OCI-LY7 (cell line): ENCODE measurements around the gene GPATCH3. TPM values are rescaled to one million over a fixed set of nuclear protein-coding genes. Genes with fewer than 3 reads are reported as not detected.

Experiments
- BruUV-seq: library from RNA; stranded (reverse); fragments of 400-500 nt; replicated peaks from 2 replicates; lab custom pipeline; 2021; lab: Mats Ljungman, UMichigan
- CTCF ChIA-PET: fragments of 300-600 bp; sonication (Branson Sonifier 250); formaldehyde crosslinking; loops from one replicate; lab custom pipeline; 2022; ENCODE audit warnings: antibody characterized with exemption; ENCODE audit not compliant: unreplicated experiment; lab: Charles Lee
- POLR2A ChIA-PET: fragments of 300-600 bp; sonication (Branson Sonifier 250); formaldehyde crosslinking; loops from one replicate; lab custom pipeline; 2022; ENCODE audit warnings: antibody characterized with exemption; lab: Charles Lee
- DNase-seq: peaks from one replicate; pipeline ENCODE4 v3.0.0-alpha.2; 2015; ENCODE audit warnings: low spot score
- H2AFZ ChIP-seq: fragments of 200-600 bp; sonication (generic), shearing (Covaris generic); 2 replicates; pipeline ENCODE4 v1.6.1; 2014; ENCODE audit warnings: mild to moderate bottlenecking, antibody characterized with exemption, low read length, moderate library complexity
- H3K27ac ChIP-seq: fragments of 200-600 bp; sonication (generic); 2 replicates; pipeline ENCODE4 v1.5.1; 2014; ENCODE audit warnings: mixed run types, low read depth, mild to moderate bottlenecking, moderate library complexity, low read length, inconsistent platforms; ENCODE audit not compliant: poor library complexity, severe bottlenecking
- H3K36me3 ChIP-seq: fragments of 200-600 bp; sonication (generic); 2 replicates; pipeline ENCODE4 v1.6.1; 2014; ENCODE audit warnings: mild to moderate bottlenecking, antibody characterized with exemption, low read length, moderate library complexity, mixed read lengths; ENCODE audit not compliant: insufficient read depth
- H3K4me1 ChIP-seq: fragments of 200-600 bp; sonication (generic); 2 replicates; pipeline ENCODE4 v1.5.1; 2014; ENCODE audit warnings: mild to moderate bottlenecking, low read length; ENCODE audit not compliant: insufficient read depth, poor library complexity, severe bottlenecking
- H3K4me2 ChIP-seq: fragments of 200-600 bp; sonication (generic); 2 replicates; pipeline ENCODE4 v1.6.1; 2014; ENCODE audit warnings: mild to moderate bottlenecking, low read length
- H3K4me3 ChIP-seq: fragments of 200-600 bp; sonication (generic); 2 replicates; pipeline ENCODE4 v1.5.1; 2014; ENCODE audit warnings: mild to moderate bottlenecking, low read depth, low read length; ENCODE audit not compliant: poor library complexity, severe bottlenecking
- H3K79me2 ChIP-seq: fragments of 200-600 bp; sonication (generic); 2 replicates; pipeline ENCODE4 v1.6.1; 2016; ENCODE audit warnings: low read depth, mild to moderate bottlenecking, low read length, moderate library complexity, mixed read lengths; ENCODE audit not compliant: insufficient read depth
- H3K9me2 ChIP-seq: fragments of 200-600 bp; sonication (generic); 2 replicates; pipeline ENCODE4 v1.6.1; 2016; ENCODE audit warnings: mild to moderate bottlenecking, low read length, mixed read lengths; ENCODE audit not compliant: insufficient read depth
- H3K9me3 ChIP-seq: fragments of 200-600 bp; sonication (generic); 2 replicates; pipeline ENCODE4 v1.6.1; 2014; ENCODE audit warnings: mild to moderate bottlenecking, mixed run types, low read length, mixed read lengths
- H4K20me1 ChIP-seq: fragments of 200-600 bp; sonication (generic); 2 replicates; pipeline ENCODE4 v1.6.1; 2014; ENCODE audit warnings: mild to moderate bottlenecking, antibody characterized with exemption, low read length, moderate library complexity, mixed read lengths; ENCODE audit not compliant: insufficient read depth
- EZH2phosphoT487 ChIP-seq: fragments of 200-600 bp; sonication (generic); IDR thresholded peaks from 2 replicates; pipeline ENCODE4 v1.6.1; 2018; ENCODE audit warnings: low read depth, borderline replicate concordance, mild to moderate bottlenecking, mixed run types, antibody characterized with exemption, low read length, moderate library complexity, mixed read lengths
- intact Hi-C: fragments of 100-400 bp; cut with micrococcal nuclease; formaldehyde crosslinking; loops from one replicate; pipeline ENCODE4 v1.10.0; 2022; ENCODE audit not compliant: unreplicated experiment
- total RNA-seq, 2 experiments: library from RNA; depleted of rRNA in 1 of 2; stranded (reverse); fragments of >200 nt in 1 of 2; shearing (Covaris generic) in 1 of 2; gene quantifications; 2 replicates each; pipeline ENCODE4 v1.2.3, GENCODE V29; 2014 to 2022
- TF ChIP-seq, protein P1 (sequence below): fragments of 200-600 bp; sonication (generic); conservative IDR thresholded peaks from 2 replicates; pipeline ENCODE4 v1.5.1; 2014; ENCODE audit warnings: mild to moderate bottlenecking, antibody characterized with exemption, low read length, moderate library complexity, mixed read lengths

Gene GPATCH3
- total RNA-seq, 2 experiments from 2014 or later = 9.2 to 15.2 TPM

DNA sequence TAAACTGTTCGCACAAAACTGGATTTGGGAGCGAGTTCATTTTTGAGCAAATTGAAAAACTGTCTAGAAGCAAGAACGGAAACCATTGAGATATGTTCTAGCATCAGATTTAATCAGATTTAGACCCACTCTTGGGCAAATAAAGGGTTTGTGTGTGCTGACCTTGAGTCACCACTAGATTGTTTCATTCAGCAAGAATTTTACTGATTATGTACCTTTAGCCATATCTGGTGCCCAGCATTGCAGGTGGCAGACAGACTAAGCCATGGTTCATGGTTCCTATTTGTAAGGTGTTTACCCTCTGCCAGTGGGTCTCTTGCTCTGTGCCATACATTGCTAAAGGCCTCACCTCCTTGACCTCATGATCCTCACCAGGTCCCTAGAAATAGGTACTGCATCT lies 22.6 kb upstream of the GPATCH3 start:
- no peak for TF ChIP-seq EZH2phosphoT487
- TF ChIP-seq, protein P1, sequence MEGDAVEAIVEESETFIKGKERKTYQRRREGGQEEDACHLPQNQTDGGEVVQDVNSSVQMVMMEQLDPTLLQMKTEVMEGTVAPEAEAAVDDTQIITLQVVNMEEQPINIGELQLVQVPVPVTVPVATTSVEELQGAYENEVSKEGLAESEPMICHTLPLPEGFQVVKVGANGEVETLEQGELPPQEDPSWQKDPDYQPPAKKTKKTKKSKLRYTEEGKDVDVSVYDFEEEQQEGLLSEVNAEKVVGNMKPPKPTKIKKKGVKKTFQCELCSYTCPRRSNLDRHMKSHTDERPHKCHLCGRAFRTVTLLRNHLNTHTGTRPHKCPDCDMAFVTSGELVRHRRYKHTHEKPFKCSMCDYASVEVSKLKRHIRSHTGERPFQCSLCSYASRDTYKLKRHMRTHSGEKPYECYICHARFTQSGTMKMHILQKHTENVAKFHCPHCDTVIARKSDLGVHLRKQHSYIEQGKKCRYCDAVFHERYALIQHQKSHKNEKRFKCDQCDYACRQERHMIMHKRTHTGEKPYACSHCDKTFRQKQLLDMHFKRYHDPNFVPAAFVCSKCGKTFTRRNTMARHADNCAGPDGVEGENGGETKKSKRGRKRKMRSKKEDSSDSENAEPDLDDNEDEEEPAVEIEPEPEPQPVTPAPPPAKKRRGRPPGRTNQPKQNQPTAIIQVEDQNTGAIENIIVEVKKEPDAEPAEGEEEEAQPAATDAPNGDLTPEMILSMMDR = no peak
- ChIA-PET CTCF (no interaction called here), POLR2A (no interaction called here)
- no TSS peak for BruUV-seq
- H3K4me1 ChIP-seq = peaks cover 16% of the 10 kb centered on the region
- H4K20me1 ChIP-seq = peaks cover 10% of the 10 kb centered on the region; the same call in 1 of the 2 replicates
- no peak overlapping the region for H2AFZ ChIP-seq
- H3K79me2 ChIP-seq = peaks cover 48% of the 10 kb centered on the region
- H3K9me2 ChIP-seq = no peaks in the 10 kb centered on the region
- peak overlapping the region; percentile 96 for H3K4me2 ChIP-seq
- no peaks in the 10 kb centered on the region for H3K9me3 ChIP-seq
- H3K27ac ChIP-seq = no peak overlapping the region
- no peak for DNase-seq
- peaks cover 52% of the 10 kb centered on the region for H3K36me3 ChIP-seq
- H3K4me3 ChIP-seq = peak overlapping the region; percentile 84
- intact Hi-C loops = no loop called here

DNA sequence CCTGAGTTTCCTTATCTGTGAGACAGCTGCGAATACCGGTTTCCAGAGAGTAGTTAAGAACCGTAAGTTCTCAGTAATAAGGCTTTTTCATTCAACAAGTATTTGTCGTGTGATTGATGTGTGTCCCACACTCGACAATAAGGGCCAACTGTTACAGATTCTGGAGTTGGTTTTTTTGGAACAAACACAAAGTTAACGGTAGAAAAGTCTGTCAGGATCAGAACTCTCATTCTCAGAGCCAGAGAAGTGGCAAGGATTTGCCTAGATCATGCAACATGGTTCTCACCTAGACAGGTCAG lies 22.1 kb upstream of the GPATCH3 start:
- H3K79me2 ChIP-seq = peaks cover 43% of the 10 kb centered on the region
- DNase-seq = no peak
- peak overlapping the region; percentile 96 for H3K4me2 ChIP-seq
- no peaks in the 10 kb centered on the region for H3K9me3 ChIP-seq
- H4K20me1 ChIP-seq = peaks cover 10% of the 10 kb centered on the region; the same call in 1 of the 2 replicates
- no peaks in the 10 kb centered on the region for H3K9me2 ChIP-seq
- H3K4me3 ChIP-seq = peak overlapping the region; percentile 84
- no peak overlapping the region for H2AFZ ChIP-seq
- BruUV-seq = TSS peak; percentile 77
- ChIA-PET CTCF (no interaction called here), POLR2A (no interaction called here)
- TF ChIP-seq EZH2phosphoT487 = no peak
- TF ChIP-seq, protein P1 = no peak
- H3K36me3 ChIP-seq = peaks cover 47% of the 10 kb centered on the region
- peaks cover 16% of the 10 kb centered on the region for H3K4me1 ChIP-seq
- H3K27ac ChIP-seq = peak overlapping the region; percentile 33
- intact Hi-C loops = no loop called here

- no peaks in the 10 kb centered on the region for H3K9me3 ChIP-seq
- DNase-seq = peak; percentile 97
- BruUV-seq = no TSS peak
- H3K4me2 ChIP-seq = peak within 1 kb of the TSS; percentile 96
- H2AFZ ChIP-seq = peak within 1 kb of the TSS; percentile 84
- intact Hi-C loops = loop anchor here (1.0 kb wide), 1 partner anchor 31 kb away; the partner anchor contains the start of gene GPN2
- POLR2A ChIA-PET = interaction anchor here (0.9 to 1.9 kb wide), 3 partner anchors 8 to 22 kb away, joined by 3 to 9 read pairs (median 4); partner anchors contain the start of gene GPATCH3
- H3K4me3 ChIP-seq = peak within 1 kb of the TSS; percentile 84
- CTCF ChIA-PET = no interaction called here
- H3K9me2 ChIP-seq = no peaks in the 10 kb centered on the region
- H3K79me2 ChIP-seq = peaks cover 39% of the 10 kb centered on the region
- TF ChIP-seq EZH2phosphoT487 = no peak
- TF ChIP-seq, protein P1 = no peak
- peaks cover 16% of the 10 kb centered on the region for H3K4me1 ChIP-seq
- H3K36me3 ChIP-seq = peaks cover 41% of the 10 kb centered on the region
- peaks cover 10% of the 10 kb centered on the region; the same call in 1 of the 2 replicates for H4K20me1 ChIP-seq
- peak within 1 kb of the TSS; percentile 33 for H3K27ac ChIP-seq
Observed at GRCh38 chr1:26921540-26922430, 21.5 kb upstream of the GPATCH3 start, which contains the start of gene NUDC. Gene NUDC, plus strand, starts transcription at chr1:26921743. Its CDS starts 106 bp downstream, at chr1:26921849.
